Transverse colon (tissue), 4 donors: ENCODE results near the gene CRTC1. TPM values are rescaled to one million over a fixed set of nuclear protein-coding genes. Genes with fewer than 3 reads are reported as not detected.

ENCODE experiments used
- DNase-seq: peaks from one replicate; pipeline ENCODE4 v3.0.0-alpha.2; 2019
- H3K27ac ChIP-seq, 4 donors: fragments of 200-600 bp; sonication (generic); 2 replicates each; pipeline ENCODE4 v1.5.1; 2016 to 2018; ENCODE audit warnings: inconsistent platforms in 4 of 4
- H3K27me3 ChIP-seq: fragments of 200-600 bp; sonication (generic); 2 replicates; pipeline ENCODE4 v1.5.1; 2017; ENCODE audit warnings: inconsistent platforms
- H3K36me3 ChIP-seq, 4 donors: fragments of 200-600 bp; sonication (generic); 2 replicates each; pipeline ENCODE4 v1.5.1; 2017 to 2019; ENCODE audit warnings: inconsistent platforms in 4 of 4
- H3K4me1 ChIP-seq, 4 donors: fragments of 200-600 bp; sonication (generic); 2 replicates each; pipeline ENCODE4 v1.5.1; 2017 to 2020; ENCODE audit warnings: inconsistent platforms in 4 of 4
- H3K4me3 ChIP-seq, 4 donors: fragments of 200-600 bp; sonication (generic); 1 replicate in 1 of 4; 2 replicates in 3 of 4; pipeline versions ENCODE4 v1.5.1 to v1.6.1; 2017 to 2019; ENCODE audit warnings: inconsistent platforms in 4 of 4
- H3K9me3 ChIP-seq, 2 donors: fragments of 200-600 bp; sonication (generic); 2 replicates each; pipeline ENCODE4 v1.5.1; 2017 to 2019; ENCODE audit warnings: inconsistent platforms in 2 of 2
- CTCF ChIP-seq, 5 experiments: fragments of 200-600 bp in 3 of 5; fragments of 450-650 bp in 2 of 5; sonication (generic) in 3 of 5; IDR thresholded peaks; 1 replicate in 2 of 5; 2 replicates in 3 of 5; pipeline ENCODE4 v1.5.1; 2016 to 2017; ENCODE audit warnings: antibody characterized with exemption in 5 of 5, inconsistent platforms in 3 of 5, mild to moderate bottlenecking in 2 of 5, moderate library complexity in 1 of 5
- EP300 ChIP-seq: sonication (generic); formaldehyde crosslinking; IDR thresholded peaks from one replicate; pipeline ENCODE4 v1.6.1; 2017; ENCODE audit warnings: antibody characterized with exemption, low read depth
- POLR2A ChIP-seq: fragments of 450-650 bp; IDR thresholded peaks from one replicate; pipeline ENCODE4 v1.6.1; 2016; ENCODE audit warnings: antibody characterized with exemption, mild to moderate bottlenecking, moderate library complexity
- POLR2AphosphoS5 ChIP-seq, 3 donors: sonication (generic); formaldehyde crosslinking; IDR thresholded peaks; one replicate each; pipeline ENCODE4 v1.6.1; 2016; ENCODE audit warnings: antibody characterized with exemption in 3 of 3
- WGBS, 2 donors: methylation state at CpG; one replicate each; pipeline ENCODE4 v1.1.5; 2018; ENCODE audit warnings: low coverage in 1 of 2; 5-methylcytosine and 5-hydroxymethylcytosine counted together
- in situ Hi-C, 4 donors: fragments of 200-750 bp; cut with MboI; loops; one replicate each; pipeline versions ENCODE4 v1.15.0 to v1.15.1; 2017; ENCODE audit warnings: low sequenced_read_pairs in 3 of 4, low pct_ligation_motif_present in 1 of 4, low pct_unique_long_range_greater_than_20kb in 1 of 4
- intact Hi-C: fragments of 100-400 bp; cut with DNase I; formaldehyde crosslinking; loops from one replicate; pipeline ENCODE4 v1.15.1; 2023; ENCODE audit warnings: low total_unique reads
- total RNA-seq, 4 donors: library from RNA; depleted of rRNA; stranded (reverse); fragments of >200 nt; gene quantifications; one replicate each; pipeline ENCODE4 v1.1.0, GENCODE V29; 2016

CRTC1 gene
- total RNA-seq, 4 donors from 2014 or later, result 6.2 to 17.6 (median 7.7) TPM

- H3K36me3 ChIP-seq, result no peaks in the 10 kb centered on the region
- WGBS, 2 donors, result 87% methylated on average over 22 of the region's 22 CpGs; no CpG with 5 or more reads in 1 of the 2 donors
- in situ Hi-C loops, result no loop called here
Measured at GRCh38 chr19:18759995-18760426, 76.5 kb downstream of the CRTC1 start.

DNA sequence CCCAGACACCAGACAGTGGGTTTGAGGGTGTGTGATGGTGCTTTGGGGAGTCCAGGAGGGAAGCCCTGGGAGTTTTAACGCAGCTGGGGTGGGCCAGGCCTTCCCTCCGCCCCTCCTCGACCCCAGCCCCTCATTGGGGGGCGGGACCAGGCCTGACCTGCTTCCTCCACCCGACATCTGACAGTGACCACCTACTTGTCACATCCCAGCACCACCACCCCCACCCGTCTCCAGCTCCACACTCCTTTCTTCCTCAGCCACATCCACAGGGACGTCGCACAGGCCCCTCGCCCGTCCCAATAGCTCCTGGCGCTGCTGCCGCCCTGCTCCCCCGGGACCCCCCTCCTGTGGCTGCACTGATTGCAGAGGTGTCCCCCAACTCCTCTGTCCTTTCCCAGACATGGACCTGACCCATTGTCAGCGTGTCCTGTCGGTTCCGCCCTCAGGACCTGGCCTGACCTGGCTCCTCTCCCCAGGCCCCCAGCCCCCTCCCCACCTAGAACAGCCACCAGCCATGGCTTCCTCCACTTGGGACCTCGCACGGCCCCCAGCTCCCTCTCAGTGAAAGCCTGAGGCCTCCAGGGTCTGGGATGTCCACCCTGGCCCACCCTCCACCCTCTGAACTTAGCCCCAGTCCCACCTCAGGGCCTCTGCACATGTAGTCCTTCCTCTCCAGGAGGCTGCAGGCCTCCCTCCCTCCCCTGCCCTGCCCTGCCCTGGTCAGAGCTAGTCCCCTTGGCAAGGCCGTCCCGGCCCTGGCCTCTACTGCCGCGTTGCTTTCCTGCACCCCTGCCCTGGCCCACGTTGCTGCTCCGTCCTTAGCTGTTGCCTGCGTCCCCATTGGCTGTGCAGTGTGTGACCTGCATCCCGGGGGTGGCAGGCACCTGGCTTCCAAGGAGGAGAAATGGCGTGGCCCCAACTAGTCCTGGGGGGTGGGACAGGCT, 77.2 kb downstream of the CRTC1 start:
- Histone ChIP-seq H3K36me3 (no peaks in the 10 kb centered on the region), H3K27ac (no peak overlapping the region), H3K9me3 (no peaks in the 10 kb centered on the region), H3K4me3 (no peak overlapping the region), H3K4me1 (peaks cover 13 to 18% (median 17%) of the 10 kb centered on the region in 4 donors), H3K27me3 (no peaks in the 10 kb centered on the region)
- 92% methylated on average over 27 of the region's 27 CpGs; no CpG with 5 or more reads in 1 of the 2 donors for WGBS, 2 donors
- no peak for DNase-seq
- intact Hi-C loops, result no loop called here
- in situ Hi-C loops, result no loop called here
- TF ChIP-seq EP300, result no peak
- no peak for TF ChIP-seq POLR2AphosphoS5 (IDR thresholded peaks at IDR 0.05)
- no peak for TF ChIP-seq CTCF (IDR thresholded peaks at IDR 0.05)
- TF ChIP-seq POLR2A, result no peak

More at GRCh38 chr19:18759995-18760426, 76.5 kb downstream of the CRTC1 start:
- peaks cover 13 to 18% (median 17%) of the 10 kb centered on the region in 4 donors for H3K4me1 ChIP-seq
- intact Hi-C loops, result loop anchor here (10.0 kb wide), 1 partner anchor 245 kb away; no protein-coding TSS in a partner anchor
- H3K4me3 ChIP-seq, result no peak overlapping the region
- DNase-seq, result no peak
- H3K9me3 ChIP-seq, result no peaks in the 10 kb centered on the region
- no peaks in the 10 kb centered on the region for H3K27me3 ChIP-seq
- no peak overlapping the region for H3K27ac ChIP-seq
- no peak for TF ChIP-seq EP300
- no peak for TF ChIP-seq POLR2AphosphoS5 (IDR thresholded peaks at IDR 0.05)
- no peak for TF ChIP-seq CTCF (IDR thresholded peaks at IDR 0.05)
- no peak for TF ChIP-seq POLR2A

- in situ Hi-C loops, result no loop called here
- intact Hi-C loops, result no loop called here
- no peak for TF ChIP-seq EP300
- no peak overlapping the region for H3K4me3 ChIP-seq
- H3K36me3 ChIP-seq, result no peaks in the 10 kb centered on the region
- H3K4me1 ChIP-seq, result peaks cover 13 to 18% (median 17%) of the 10 kb centered on the region in 4 donors
- H3K27ac ChIP-seq, result peak overlapping the region; percentile 7 to 67 (median 56)
- no peaks in the 10 kb centered on the region for H3K27me3 ChIP-seq
- no peaks in the 10 kb centered on the region for H3K9me3 ChIP-seq
- DNase-seq, result no peak
- 54 to 82% methylated on average over 4 to 16 of the region's 16 CpGs for WGBS, 2 donors
Measured at GRCh38 chr19:18761531-18762110, 78.1 kb downstream of the CRTC1 start.

DNA sequence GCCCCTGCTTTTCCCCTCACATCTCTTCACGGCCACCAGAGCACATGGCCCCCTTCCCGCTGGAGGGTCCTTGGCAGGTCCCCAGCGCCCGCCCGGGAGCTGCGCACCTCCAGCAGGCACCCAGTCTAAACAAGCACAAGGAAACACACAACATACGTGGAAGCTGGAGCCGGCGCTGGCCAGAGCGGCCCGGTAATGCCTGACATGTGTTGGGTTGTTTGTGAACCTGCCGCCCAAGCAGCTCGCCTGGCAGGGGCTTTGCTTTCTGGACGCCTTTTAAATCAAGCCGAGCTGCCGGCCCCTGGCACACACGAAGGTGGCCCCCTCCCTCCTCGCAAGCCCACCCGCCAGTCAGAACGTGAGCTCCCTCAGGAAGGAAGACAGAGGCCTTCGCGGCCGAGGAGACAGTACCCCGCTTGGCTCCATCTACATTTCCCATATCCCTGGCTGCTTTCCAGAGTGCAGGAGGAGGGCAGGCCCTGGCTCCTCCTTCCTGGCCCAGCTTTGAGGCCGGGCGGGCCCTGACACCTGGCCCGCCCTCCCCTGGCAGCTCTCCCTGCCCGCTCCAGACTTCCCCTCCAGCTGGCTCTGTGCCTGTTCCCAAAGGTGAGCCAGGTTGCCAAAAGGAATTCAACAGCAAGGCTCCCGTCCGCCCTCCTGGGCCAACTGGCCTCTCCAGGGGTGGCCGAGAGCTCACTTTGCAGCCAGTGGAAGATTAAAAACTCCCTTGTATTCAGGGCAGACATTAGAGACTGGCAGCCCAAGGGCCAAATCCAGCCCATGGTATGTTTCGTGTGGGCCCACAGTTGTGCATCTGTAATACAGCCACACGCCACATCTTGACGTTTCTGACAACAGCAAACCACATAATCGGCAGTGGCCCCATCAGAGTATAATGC, 78.9 kb downstream of the CRTC1 start:
- intact Hi-C loops, result no loop called here
- Histone ChIP-seq H3K36me3 (no peaks in the 10 kb centered on the region), H3K27ac (peak overlapping the region; percentile 7 to 67 (median 56)), H3K9me3 (no peaks in the 10 kb centered on the region), H3K27me3 (no peaks in the 10 kb centered on the region), H3K4me3 (no peak overlapping the region), H3K4me1 (peaks cover 13 to 18% (median 17%) of the 10 kb centered on the region in 4 donors)
- in situ Hi-C loops, result no loop called here
- DNase-seq, result peak; percentile 87
- 35% methylated on average over 29 of the region's 35 CpGs; no CpG with 5 or more reads in 1 of the 2 donors for WGBS, 2 donors
- TF ChIP-seq CTCF (IDR thresholded peaks at IDR 0.05), result no peak
- TF ChIP-seq POLR2AphosphoS5 (IDR thresholded peaks at IDR 0.05), result peak in 1 of 3 donors; percentile 47
- no peak for TF ChIP-seq EP300
